ENCODE measurements around the gene JMY.

GRCh38 chr5:79191457-79191856, 44.5 kb upstream of the JMY start:
- TF ChIP-seq CTCF (IDR thresholded peaks at IDR 0.05; ENCODE audit: control extremely low read depth in 1 of 3, insufficient read depth in 1 of 3, low read depth in 1 of 3, low read length in 3 of 3), result peak in 1 of 3 experiments; percentile 44; a peak in 1 of 4 replicates
- TF ChIP-seq TAF1 (IDR thresholded peaks at IDR 0.05; ENCODE audit: low read depth, low read length), result no peak
- no peak for TF ChIP-seq ATF3 (IDR thresholded peaks at IDR 0.05; ENCODE audit: insufficient read depth, low read depth, low read length)
- TF ChIP-seq EP300 (IDR thresholded peaks at IDR 0.05; ENCODE audit: borderline replicate concordance in 1 of 2, low read depth in 2 of 2, low read length in 2 of 2), result no peak
- no peak for TF ChIP-seq RNF2 (IDR thresholded peaks at IDR 0.05; ENCODE audit: borderline replicate concordance, low read depth, low read length, missing control alignments, poor library complexity, severe bottlenecking)
- TF ChIP-seq ATF2 (IDR thresholded peaks at IDR 0.05; ENCODE audit: low read length), result no peak
- no peak for TF ChIP-seq GABPA (IDR thresholded peaks at IDR 0.05; ENCODE audit: borderline replicate concordance, insufficient read depth, low read length)
- no peak for TF ChIP-seq POLR2A (IDR thresholded peaks at IDR 0.05; ENCODE audit: control extremely low read depth in 1 of 2, low read depth in 2 of 2, low read length in 2 of 2)
